HG03135 (cell line): Measurements from ENCODE around the gene COPS8.

Experiments used
- ATAC-seq: cut with Tn5 transposase; IDR thresholded peaks from one replicate; pipeline ENCODE4 v1.9.1; 2021; ENCODE audit warnings: mild to moderate bottlenecking, moderate library complexity; ENCODE audit not compliant: unreplicated experiment

The COPS8 gene

GRCh38 chr2:237064203-237065070, 21.3 kb upstream of the COPS8 start:
- ATAC-seq: no peak

- ATAC-seq: no peak
Measured at GRCh38 chr2:237065071-237065377, 20.7 kb upstream of the COPS8 start.

GRCh38 chr2:237066396-237066795, 19.3 kb upstream of the COPS8 start:
- no peak for ATAC-seq

- no peak for ATAC-seq
Measured at GRCh38 chr2:237068005-237068576, 17.6 kb upstream of the COPS8 start.

GRCh38 chr2:237072067-237072931, 13.4 kb upstream of the COPS8 start:
- no peak for ATAC-seq

GRCh38 chr2:237073552-237073951, 12.1 kb upstream of the COPS8 start:
- no peak for ATAC-seq

- ATAC-seq: no peak
Measured at GRCh38 chr2:237074211-237074993, 11.3 kb upstream of the COPS8 start.

- no peak for ATAC-seq
Measured at GRCh38 chr2:237075749-237076599, 9.7 kb upstream of the COPS8 start.

- no peak for ATAC-seq
Measured at GRCh38 chr2:237081596-237081995, 4.1 kb upstream of the COPS8 start.

- ATAC-seq: no peak
Measured at GRCh38 chr2:237083026-237083425, 2.7 kb upstream of the COPS8 start.

- no peak for ATAC-seq
Measured at GRCh38 chr2:237084444-237084843, 1.2 kb upstream of the COPS8 start.

GRCh38 chr2:237090906-237091305, 5.2 kb downstream of the COPS8 start:
- no peak for ATAC-seq

GRCh38 chr2:237091779-237092436, 6.2 kb downstream of the COPS8 start:
- ATAC-seq: no peak

- ATAC-seq: no peak
Measured at GRCh38 chr2:237092506-237092905, 6.8 kb downstream of the COPS8 start.

- ATAC-seq: no peak
Measured at GRCh38 chr2:237092920-237093781, 7.5 kb downstream of the COPS8 start.

GRCh38 chr2:237096201-237096600, 10.5 kb downstream of the COPS8 start:
- ATAC-seq: no peak

GRCh38 chr2:237096911-237097310, 11.2 kb downstream of the COPS8 start:
- ATAC-seq: no peak

GRCh38 chr2:237097326-237097910, 11.7 kb downstream of the COPS8 start:
- no peak for ATAC-seq
